Measurements from ENCODE around the gene SLC6A9.
A peak's percentile ranks its signal among the peaks of the same experiment; 100 is the strongest.

The SLC6A9 gene

GRCh38 chr1:43947061-43947873 is 84.0 kb downstream of the SLC6A9 start:
- in situ Hi-C loops (cut with HindIII; ENCODE audit: low sequenced_read_pairs), result no loop called here
- DNase-seq (ENCODE audit: low read depth, low spot score), result no peak
- no peak for TF ChIP-seq CTCF (IDR thresholded peaks at IDR 0.05; ENCODE audit: low read depth, low read length)
- H3K4me3 ChIP-seq (ENCODE audit: low read depth, low read length), result peak overlapping the region; percentile 71

All from astrocyte of the spinal cord (primary cell).